KMS-11 (cell line): ENCODE measurements around the gene FOXG1.

Source experiments
- H2AFZ ChIP-seq: fragments of 200-600 bp; sonication (generic); 2 replicates; pipeline ENCODE4 v1.6.1; 2016; ENCODE audit warnings: antibody characterized with exemption, mixed run types, low read depth
- H3K27ac ChIP-seq: fragments of 200-600 bp; sonication (generic); 2 replicates; pipeline ENCODE4 v1.6.1; 2016; ENCODE audit warnings: mild to moderate bottlenecking, mixed run types
- H3K27me3 ChIP-seq: fragments of 200-600 bp; sonication (generic); 2 replicates; pipeline ENCODE4 v1.6.1; 2017; ENCODE audit warnings: mild to moderate bottlenecking, low read depth, mixed run types, moderate library complexity; ENCODE audit not compliant: insufficient read depth
- H3K36me3 ChIP-seq: fragments of 200-600 bp; sonication (generic); 2 replicates; pipeline ENCODE4 v1.6.1; 2017; ENCODE audit warnings: mild to moderate bottlenecking, mixed run types; ENCODE audit not compliant: insufficient read depth
- H3K4me1 ChIP-seq: fragments of 200-600 bp; sonication (generic); 2 replicates; pipeline ENCODE4 v1.6.1; 2016; ENCODE audit warnings: mild to moderate bottlenecking, low read depth, mixed run types; ENCODE audit not compliant: poor library complexity, severe bottlenecking
- H3K4me2 ChIP-seq: fragments of 200-600 bp; sonication (generic); 2 replicates; pipeline ENCODE4 v1.7.0; 2016; ENCODE audit warnings: mild to moderate bottlenecking, mixed run types
- H3K4me3 ChIP-seq: fragments of 200-600 bp; sonication (generic); IDR thresholded peaks from 2 replicates; pipeline ENCODE4 v1.6.1; 2017; ENCODE audit warnings: low read depth, low read length, mixed read lengths; ENCODE audit not compliant: insufficient read depth
- H3K79me2 ChIP-seq: fragments of 200-600 bp; sonication (generic); 2 replicates; pipeline ENCODE4 v1.6.1; 2016; ENCODE audit warnings: low read depth, mixed run types; ENCODE audit not compliant: insufficient read depth
- H3K9ac ChIP-seq: fragments of 200-600 bp; sonication (generic); 2 replicates; pipeline ENCODE4 v1.6.1; 2016; ENCODE audit warnings: mild to moderate bottlenecking, mixed run types
- H4K20me1 ChIP-seq: fragments of 200-600 bp; sonication (generic); 2 replicates; pipeline ENCODE4 v1.6.1; 2016; ENCODE audit warnings: mild to moderate bottlenecking, mixed run types; ENCODE audit not compliant: insufficient read depth
- CTCF ChIP-seq: fragments of 200-600 bp; sonication (generic); conservative IDR thresholded peaks from 2 replicates; pipeline ENCODE4 v1.6.1; 2017; ENCODE audit warnings: low read depth, mild to moderate bottlenecking, antibody characterized with exemption, low read length, moderate library complexity, mixed read lengths

The FOXG1 gene

GRCh38 chr14:28766469-28766955 is at the start of gene FOXG1:
Gene FOXG1, plus strand, starts transcription at chr14:28766787. Its CDS starts 493 bp downstream, at chr14:28767280.
- TF ChIP-seq CTCF = no peak
- Histone ChIP-seq H3K79me2 (no peaks in the 10 kb centered on the region), H3K4me2 (0 out of 2 replicates have a peak within 1 kb of the TSS, but pooled peaks have one; percentile 29), H3K4me1 (no peaks in the 10 kb centered on the region), H3K9ac (peak within 1 kb of the TSS; percentile 51; the same call in 1 of the 2 replicates), H4K20me1 (no peaks in the 10 kb centered on the region), H3K27me3 (no peaks in the 10 kb centered on the region), H3K36me3 (no peaks in the 10 kb centered on the region), H3K4me3 (no peak within 1 kb of the TSS), H2AFZ (peak within 1 kb of the TSS; percentile 75), H3K27ac (peak within 1 kb of the TSS; percentile 42; the same call in 1 of the 2 replicates)

GRCh38 chr14:28719130-28719529 is 47.5 kb upstream of the FOXG1 start:
- no peaks in the 10 kb centered on the region for H3K27me3 ChIP-seq
- no peak overlapping the region for H3K4me2 ChIP-seq
- no peaks in the 10 kb centered on the region for H4K20me1 ChIP-seq
- no peak overlapping the region for H3K4me3 ChIP-seq
- no peak overlapping the region for H2AFZ ChIP-seq
- H3K36me3 ChIP-seq = no peaks in the 10 kb centered on the region
- H3K9ac ChIP-seq = no peak overlapping the region
- H3K27ac ChIP-seq = no peak overlapping the region
- H3K4me1 ChIP-seq = no peaks in the 10 kb centered on the region
- TF ChIP-seq CTCF = no peak
- no peaks in the 10 kb centered on the region for H3K79me2 ChIP-seq

GRCh38 chr14:28731358-28731757 is 35.2 kb upstream of the FOXG1 start:
- Histone ChIP-seq H3K79me2 (no peaks in the 10 kb centered on the region), H4K20me1 (no peaks in the 10 kb centered on the region), H3K27me3 (no peaks in the 10 kb centered on the region), H3K36me3 (no peaks in the 10 kb centered on the region), H3K27ac (no peak overlapping the region), H2AFZ (no peak overlapping the region), H3K4me1 (no peaks in the 10 kb centered on the region), H3K4me2 (no peak overlapping the region), H3K4me3 (no peak overlapping the region), H3K9ac (no peak overlapping the region)
- no peak for TF ChIP-seq CTCF

- no peaks in the 10 kb centered on the region for H3K27me3 ChIP-seq
- no peak overlapping the region for H3K27ac ChIP-seq
- no peak overlapping the region for H3K4me2 ChIP-seq
- TF ChIP-seq CTCF = no peak
- H4K20me1 ChIP-seq = no peaks in the 10 kb centered on the region
- H2AFZ ChIP-seq = no peak overlapping the region
- H3K4me3 ChIP-seq = no peak overlapping the region
- H3K36me3 ChIP-seq = no peaks in the 10 kb centered on the region
- H3K79me2 ChIP-seq = no peaks in the 10 kb centered on the region
- peaks cover 22% of the 10 kb centered on the region for H3K4me1 ChIP-seq
- H3K9ac ChIP-seq = no peak overlapping the region
These were observed 24.3 kb upstream of the FOXG1 start for GRCh38 chr14:28742171-28742846.
